Spinal cord (tissue), 10 donors: Measurements from ENCODE around the gene ZNF501. TPM values are rescaled to one million over a fixed set of nuclear protein-coding genes. Genes with fewer than 3 reads are reported as not detected.
A peak's percentile ranks its signal among the peaks of the same experiment; 100 is the strongest.

ENCODE experiments used
- DNase-seq, 6 donors: peaks; one replicate each; pipeline versions ENCODE4 v3.0.0 to v3.0.0-alpha.2; 2013 to 2015; ENCODE audit warnings: low spot score in 6 of 6, low read depth in 4 of 6
- H3K27ac ChIP-seq: one replicate; pipeline ENCODE4 v1.5.1; 2013; ENCODE audit warnings: low read depth, low read length, control low read depth
- H3K27me3 ChIP-seq: one replicate; pipeline ENCODE4 v1.6.1; 2013; ENCODE audit warnings: low read length; ENCODE audit not compliant: control insufficient read depth, insufficient read depth
- H3K36me3 ChIP-seq: one replicate; pipeline ENCODE4 v1.6.1; 2013; ENCODE audit warnings: low read length; ENCODE audit not compliant: control insufficient read depth, insufficient read depth
- H3K4me1 ChIP-seq: one replicate; pipeline ENCODE4 v1.6.1; 2013; ENCODE audit warnings: low read length; ENCODE audit not compliant: control insufficient read depth, insufficient read depth
- H3K4me3 ChIP-seq: one replicate; pipeline ENCODE4 v1.5.1; 2013; ENCODE audit warnings: low read depth, low read length, control low read depth
- H3K9me3 ChIP-seq: one replicate; pipeline ENCODE4 v1.6.1; 2013; ENCODE audit warnings: low read length; ENCODE audit not compliant: control insufficient read depth, insufficient read depth
- WGBS: methylation state at CpG from one replicate; pipeline ENCODE4 v1.1.5; 2013; ENCODE audit warnings: missing lambda C conversion rate; ENCODE audit not compliant: insufficient coverage; 5-methylcytosine and 5-hydroxymethylcytosine counted together
- polyA plus RNA-seq, 2 donors: library from polyadenylated mRNA; unstranded; fragments of 120-200 nt; gene quantifications; one replicate each; pipeline ENCODE4 v1.2.1, GENCODE V29; 2013; ENCODE audit not compliant: insufficient read length in 2 of 2
- total RNA-seq, 2 donors: library from RNA; depleted of rRNA in 1 of 2; stranded (reverse); fragments of 120-200 nt in 1 of 2; fragments of >200 nt in 1 of 2; gene quantifications; one replicate each; pipeline versions ENCODE4 v1.2.3 to v1.2.4, GENCODE V29; 2013 to 2014
- donor health status: healthy.

The ZNF501 gene
- total and polyA plus RNA-seq, 4 donors: 10.8 to 15.9 (median 14.1) TPM

GRCh38 chr3:44734646-44735168, 5.3 kb downstream of the ZNF501 start:
- DNase-seq: no peak
- Histone ChIP-seq H3K36me3 (peaks cover 18% of the 10 kb centered on the region), H3K27me3 (no peaks in the 10 kb centered on the region), H3K9me3 (peaks cover 32% of the 10 kb centered on the region), H3K4me3 (no peak overlapping the region), H3K4me1 (no peaks in the 10 kb centered on the region), H3K27ac (no peak overlapping the region)
- WGBS: 100% methylated on average over 1 of the region's 3 CpGs

DNA sequence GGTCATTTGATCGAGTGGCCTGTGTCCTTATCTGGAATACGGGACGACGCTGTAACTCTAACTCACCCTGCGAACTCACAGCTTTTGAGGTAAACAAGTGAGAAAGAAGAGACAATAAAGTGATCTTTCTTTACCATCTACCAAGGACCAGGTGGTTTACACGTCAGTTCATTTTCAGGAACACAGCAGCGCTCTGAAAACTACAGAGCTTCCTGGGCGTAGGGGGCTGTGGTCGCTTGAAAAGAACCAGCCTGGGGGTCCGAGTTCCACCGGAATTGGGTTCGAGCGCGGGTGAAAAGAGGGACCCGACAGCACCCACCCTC, 31.6 kb downstream of the ZNF501 start:
- H3K27me3 ChIP-seq: no peaks in the 10 kb centered on the region
- peaks cover 12% of the 10 kb centered on the region for H3K4me1 ChIP-seq
- peak overlapping the region; percentile 70 for H3K4me3 ChIP-seq
- under 1% methylated on average over 10 of the region's 15 CpGs for WGBS
- peak overlapping the region; percentile 31 for H3K27ac ChIP-seq
- no peak for DNase-seq
- H3K36me3 ChIP-seq: peaks cover 4% of the 10 kb centered on the region
- H3K9me3 ChIP-seq: peaks cover 5% of the 10 kb centered on the region

DNA sequence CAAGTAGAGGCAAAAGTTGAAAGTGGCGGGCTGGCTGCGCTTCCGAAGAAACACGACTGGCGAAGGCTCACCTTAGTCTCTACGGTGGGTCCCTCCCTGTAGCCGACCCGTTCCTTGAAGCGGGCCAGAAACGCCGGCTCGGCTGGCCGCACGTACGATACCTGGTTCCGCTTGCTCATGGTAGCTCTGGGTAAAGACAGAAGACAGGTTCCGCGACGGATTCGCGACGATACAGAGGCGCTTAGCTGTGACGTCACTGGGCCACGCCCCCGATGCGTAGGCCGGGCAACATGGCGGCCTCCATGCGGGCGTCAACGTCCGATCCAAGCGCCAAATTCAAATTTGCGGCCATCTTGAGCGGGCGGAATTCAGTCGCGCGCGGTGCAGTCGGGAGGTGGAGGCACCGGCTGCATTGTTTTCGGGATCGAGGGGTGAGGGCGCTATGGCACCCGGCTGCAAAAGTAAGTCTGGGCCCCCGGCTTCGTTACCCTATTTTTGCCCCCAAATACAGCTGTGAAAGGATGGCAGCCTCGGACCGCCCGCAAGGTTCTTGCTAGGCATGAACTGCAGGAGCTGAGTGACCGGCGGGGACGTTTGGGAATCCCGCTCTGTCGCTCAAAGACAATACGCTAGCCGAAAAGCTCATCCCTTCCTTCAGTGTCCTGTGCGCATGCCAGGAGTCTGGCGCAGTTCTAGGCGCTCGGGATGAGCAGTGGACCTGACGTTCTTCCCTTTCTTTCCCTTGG, 32.2 kb downstream of the ZNF501 start, which contains the start of the genes KIAA1143 and KIF15:
KIAA1143 (minus strand) TSS at position 196 of the 746 bp plus-strand sequence; CDS start at position 179, 17 bp downstream.
KIF15 (plus strand) TSS at position 371 of the 746 bp plus-strand sequence; CDS start at position 443, 72 bp downstream.
- DNase-seq: peak; percentile 91 to 99 (median 96)
- Histone ChIP-seq H3K36me3 (peaks cover 4% of the 10 kb centered on the region), H3K9me3 (peaks cover 5% of the 10 kb centered on the region), H3K4me1 (peaks cover 12% of the 10 kb centered on the region), H3K4me3 (peak within 1 kb of the TSS; percentile 70), H3K27ac (peak within 1 kb of the TSS; percentile 31), H3K27me3 (no peaks in the 10 kb centered on the region)
- WGBS: under 1% methylated on average over 63 of the region's 64 CpGs

DNA sequence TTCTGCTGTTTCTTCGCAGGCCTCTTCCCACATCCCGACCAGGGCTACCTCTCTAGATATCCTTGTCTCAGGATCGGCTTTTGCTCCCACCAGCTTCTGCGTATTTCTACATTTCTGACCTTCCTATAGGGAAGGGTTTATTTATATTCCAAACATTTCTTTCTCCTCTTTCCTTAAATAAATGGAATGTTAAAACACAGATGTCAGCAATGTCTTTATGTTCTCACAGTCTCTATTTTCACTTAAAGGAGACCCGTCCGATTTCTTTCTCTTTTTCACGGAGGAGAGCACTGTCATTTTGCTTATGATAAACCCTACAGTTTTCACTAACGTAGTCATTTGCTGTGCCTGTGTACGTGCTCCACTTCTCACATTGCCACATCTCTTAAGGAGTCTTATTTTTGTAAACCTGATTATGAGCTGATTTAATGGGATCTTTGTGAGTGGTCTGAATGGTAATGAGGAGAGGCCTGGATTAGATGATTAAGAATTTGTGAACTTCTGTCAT, 32.8 kb downstream of the ZNF501 start:
- Histone ChIP-seq H3K9me3 (peaks cover 3% of the 10 kb centered on the region), H3K27ac (peak overlapping the region; percentile 31), H3K27me3 (no peaks in the 10 kb centered on the region), H3K4me3 (peak overlapping the region; percentile 70), H3K4me1 (peaks cover 12% of the 10 kb centered on the region), H3K36me3 (peaks cover 4% of the 10 kb centered on the region)
- DNase-seq: no peak
- 0% methylated on average over 3 of the region's 9 CpGs for WGBS

GRCh38 chr3:44762690-44763089, 33.3 kb downstream of the ZNF501 start:
- Histone ChIP-seq H3K9me3 (peaks cover 3% of the 10 kb centered on the region), H3K27ac (no peak overlapping the region), H3K4me1 (peaks cover 12% of the 10 kb centered on the region), H3K4me3 (peak overlapping the region; percentile 70), H3K36me3 (peaks cover 4% of the 10 kb centered on the region), H3K27me3 (no peaks in the 10 kb centered on the region)
- 60% methylated on average over 2 of the region's 5 CpGs for WGBS
- DNase-seq: no peak

GRCh38 chr3:44764248-44764647, 34.8 kb downstream of the ZNF501 start:
- H3K9me3 ChIP-seq: no peaks in the 10 kb centered on the region
- no peaks in the 10 kb centered on the region for H3K36me3 ChIP-seq
- H3K27ac ChIP-seq: no peak overlapping the region
- DNase-seq: no peak
- H3K4me1 ChIP-seq: peaks cover 12% of the 10 kb centered on the region
- no peaks in the 10 kb centered on the region for H3K27me3 ChIP-seq
- no peak overlapping the region for H3K4me3 ChIP-seq

GRCh38 chr3:44771424-44772098, 42.1 kb downstream of the ZNF501 start:
- H3K9me3 ChIP-seq: peaks cover 8% of the 10 kb centered on the region
- WGBS: no CpG with 5 or more reads among the region's 1 CpG
- H3K27ac ChIP-seq: no peak overlapping the region
- peaks cover 4% of the 10 kb centered on the region for H3K36me3 ChIP-seq
- no peaks in the 10 kb centered on the region for H3K27me3 ChIP-seq
- no peaks in the 10 kb centered on the region for H3K4me1 ChIP-seq
- no peak for DNase-seq
- no peak overlapping the region for H3K4me3 ChIP-seq

- H3K27ac ChIP-seq: no peak overlapping the region
- peaks cover 8% of the 10 kb centered on the region for H3K9me3 ChIP-seq
- H3K4me3 ChIP-seq: no peak overlapping the region
- DNase-seq: no peak
- H3K36me3 ChIP-seq: peaks cover 4% of the 10 kb centered on the region
- no CpG with 5 or more reads among the region's 1 CpG for WGBS
- no peaks in the 10 kb centered on the region for H3K4me1 ChIP-seq
- no peaks in the 10 kb centered on the region for H3K27me3 ChIP-seq
Observed at GRCh38 chr3:44772099-44772442, 42.6 kb downstream of the ZNF501 start.

GRCh38 chr3:44782891-44783290, 53.5 kb downstream of the ZNF501 start:
- no peak overlapping the region for H3K4me3 ChIP-seq
- H3K27ac ChIP-seq: no peak overlapping the region
- no peaks in the 10 kb centered on the region for H3K9me3 ChIP-seq
- peaks cover 2% of the 10 kb centered on the region for H3K36me3 ChIP-seq
- no peak for DNase-seq
- 98% methylated on average over 4 of the region's 4 CpGs for WGBS
- no peaks in the 10 kb centered on the region for H3K4me1 ChIP-seq
- H3K27me3 ChIP-seq: no peaks in the 10 kb centered on the region
